Endothelial cell of umbilical vein (primary cell): Measurements from ENCODE around the gene ADAM10. TPM values are rescaled to one million over a fixed set of nuclear protein-coding genes. Genes with fewer than 3 reads are reported as not detected.

Experiments used
- BruUV-seq: library from RNA; stranded (reverse); fragments of 400-500 nt; replicated peaks from 2 replicates; lab custom pipeline; 2021; lab: Mats Ljungman, UMichigan
- CTCF ChIA-PET: fragments of 300-600, 350-600 bp; sonication (Branson Sonifier 250); formaldehyde crosslinking; loops from one replicate; lab custom pipeline; 2021; ENCODE audit warnings: antibody characterized with exemption, inconsistent platforms; lab: Charles Lee
- POLR2A ChIA-PET: fragments of 300-600, 350-600 bp; sonication (Branson Sonifier 250); formaldehyde crosslinking; loops from one replicate; lab custom pipeline; 2021; ENCODE audit warnings: antibody characterized with exemption, inconsistent platforms; lab: Charles Lee
- DNase-seq: peaks from one replicate; pipeline ENCODE4 v3.0.0-alpha.2; 2011; ENCODE audit warnings: low read depth, low spot score
- FAIRE-seq: peaks from 2 replicates; lab custom pipeline; 2011; peaks lifted over from hg19 to GRCh38; lab: Jason Lieb, UNC
- H2AFZ ChIP-seq: 2 replicates; pipeline ENCODE4 v1.6.0; 2012; ENCODE audit warnings: low read depth, low read length, control low read depth, inconsistent platforms
- H3K27ac ChIP-seq: 2 replicates; pipeline ENCODE4 v1.5.1; 2011; ENCODE audit warnings: low read depth, mild to moderate bottlenecking, control low read depth, low read length, moderate library complexity; ENCODE audit not compliant: insufficient read depth
- H3K27me3 ChIP-seq, 2 experiments: 2 replicates each; pipeline versions ENCODE4 v1.6.0 to v1.6.1; 2011; ENCODE audit warnings: low read length in 2 of 2, mixed read lengths in 1 of 2; ENCODE audit not compliant: control insufficient read depth in 2 of 2, insufficient read depth in 2 of 2
- H3K36me3 ChIP-seq, 2 experiments: 2 replicates in 1 of 2; 3 replicates in 1 of 2; pipeline ENCODE4 v1.5.1; 2011; ENCODE audit warnings: low read length in 2 of 2, mild to moderate bottlenecking in 1 of 2, moderate library complexity in 1 of 2; ENCODE audit not compliant: control insufficient read depth in 2 of 2, insufficient read depth in 2 of 2; ENCODE audit errors: extremely low read depth in 1 of 2
- H3K4me1 ChIP-seq: 3 replicates; pipeline ENCODE4 v1.5.1; 2011; ENCODE audit warnings: mild to moderate bottlenecking, low read length; ENCODE audit not compliant: control insufficient read depth, insufficient read depth; ENCODE audit errors: extremely low read depth
- H3K4me2 ChIP-seq: 2 replicates; pipeline ENCODE4 v1.6.1; 2011; ENCODE audit warnings: low read length, control low read depth, mixed read lengths; ENCODE audit not compliant: insufficient read depth
- H3K4me3 ChIP-seq, 3 experiments: fragments of 200-600 bp in 1 of 3; sonication (generic), shearing (Covaris generic) in 1 of 3; replicated peaks in 1 of 3; 2 replicates each; pipeline ENCODE4 v1.5.1; 2011 to 2016; ENCODE audit warnings: control low read depth in 3 of 3, low read length in 3 of 3, mild to moderate bottlenecking in 2 of 3, inconsistent platforms in 1 of 3, low read depth in 1 of 3, moderate library complexity in 1 of 3; ENCODE audit not compliant: insufficient read depth in 1 of 3
- H3K79me2 ChIP-seq: 2 replicates; pipeline ENCODE4 v1.6.0; 2012; ENCODE audit warnings: low read length, inconsistent platforms; ENCODE audit not compliant: control insufficient read depth, insufficient read depth
- H3K9ac ChIP-seq: replicated peaks from 2 replicates; pipeline ENCODE3; 2011; ENCODE audit warnings: low read length, control low read depth; ENCODE audit not compliant: insufficient read depth; ENCODE audit errors: extremely low read depth
- H3K9me1 ChIP-seq: replicated peaks from 3 replicates; pipeline ENCODE4 v1.6.0; 2011; ENCODE audit warnings: mild to moderate bottlenecking, low read length; ENCODE audit not compliant: control insufficient read depth, insufficient read depth; ENCODE audit errors: extremely low read depth
- H3K9me3 ChIP-seq: replicated peaks from 2 replicates; pipeline ENCODE4 v1.5.1; 2012; ENCODE audit warnings: low read length, inconsistent platforms; ENCODE audit not compliant: control insufficient read depth, insufficient read depth
- H4K20me1 ChIP-seq: replicated peaks from 2 replicates; pipeline ENCODE3; 2011; ENCODE audit warnings: mild to moderate bottlenecking, low read length; ENCODE audit not compliant: control insufficient read depth, insufficient read depth; ENCODE audit errors: extremely low read depth
- EZH2 ChIP-seq: IDR thresholded peaks from 2 replicates; pipeline ENCODE4 v1.6.1; 2012; ENCODE audit warnings: borderline replicate concordance, low read depth, mild to moderate bottlenecking, moderate library complexity, low read length, inconsistent platforms; ENCODE audit not compliant: severe bottlenecking
- FOS ChIP-seq: IDR thresholded peaks from 2 replicates; pipeline ENCODE4 v1.6.1; 2011; ENCODE audit warnings: mild to moderate bottlenecking, low read length, moderate library complexity, borderline replicate concordance; ENCODE audit not compliant: insufficient read depth
- GATA2 ChIP-seq: IDR thresholded peaks from 2 replicates; pipeline ENCODE4 v1.7.0; 2011; ENCODE audit warnings: low read depth, mild to moderate bottlenecking, moderate library complexity, mixed read lengths, low read length; ENCODE audit not compliant: insufficient read length, insufficient read depth
- JUN ChIP-seq: IDR thresholded peaks from 2 replicates; pipeline ENCODE4 v1.6.1; 2011; ENCODE audit warnings: borderline replicate concordance, low read depth; ENCODE audit not compliant: insufficient read length, insufficient read depth
- MYC ChIP-seq: IDR thresholded peaks from one replicate; pipeline ENCODE4 v1.6.1; 2011; ENCODE audit warnings: mild to moderate bottlenecking, low read depth, low read length
- POLR2A ChIP-seq: IDR thresholded peaks from 2 replicates; pipeline ENCODE4 v1.6.1; 2012; ENCODE audit warnings: low read depth, mild to moderate bottlenecking, control low read depth, low read length
- POLR2AphosphoS5 ChIP-seq: IDR thresholded peaks from 2 replicates; pipeline ENCODE4 v1.6.1; 2012; ENCODE audit warnings: low read depth, mild to moderate bottlenecking, control low read depth, low read length, moderate library complexity; ENCODE audit not compliant: insufficient read depth
- dilution Hi-C: fragments of 300-500 bp; cut with MboI; formaldehyde crosslinking; loops from one replicate; pipeline ENCODE4 v1.15.0; 2019; ENCODE audit warnings: low sequenced_read_pairs; ENCODE audit not compliant: extremely low pct_ligation_motif_present
- intact Hi-C: fragments of 100-400 bp; cut with micrococcal nuclease; formaldehyde crosslinking; loops from one replicate; pipeline ENCODE4 v1.10.0; 2022
- polyA plus RNA-seq, 4 experiments: library from polyadenylated mRNA; depleted of rRNA in 3 of 4; stranded (reverse) in 3 of 4; unstranded in 1 of 4; fragments of >200 nt; gene quantifications; 2 replicates each; pipeline versions ENCODE4 v1.2.1 to v1.2.3, GENCODE V29; 2011 to 2012; ENCODE audit warnings: missing spikeins in 1 of 4
- total RNA-seq: library from RNA; stranded (reverse); gene quantifications from 2 replicates; pipeline ENCODE4 v1.2.3, GENCODE V29; 2021
- TF ChIP-seq, protein P1 (sequence below), 2 donors: IDR thresholded peaks; 1 replicate in 1 of 2; 2 replicates in 1 of 2; pipeline ENCODE4 v1.5.1; 2011; ENCODE audit warnings: low read length in 2 of 2, mild to moderate bottlenecking in 2 of 2, moderate library complexity in 2 of 2, control low read depth in 1 of 2, inconsistent platforms in 1 of 2, low read depth in 1 of 2; ENCODE audit not compliant: insufficient read depth in 1 of 2; ENCODE audit errors: extremely low read depth in 1 of 2
- TF ChIP-seq, protein P2 (sequence below): IDR thresholded peaks from 2 replicates; pipeline ENCODE4 v1.6.1; 2011; ENCODE audit not compliant: insufficient read depth, insufficient read length

ADAM10 gene
- total and polyA plus RNA-seq, 2 donors (not counting 3 experiments of a cell fraction or from before 2014, with no cell fraction given): 91.3 to 203 TPM

DNA sequence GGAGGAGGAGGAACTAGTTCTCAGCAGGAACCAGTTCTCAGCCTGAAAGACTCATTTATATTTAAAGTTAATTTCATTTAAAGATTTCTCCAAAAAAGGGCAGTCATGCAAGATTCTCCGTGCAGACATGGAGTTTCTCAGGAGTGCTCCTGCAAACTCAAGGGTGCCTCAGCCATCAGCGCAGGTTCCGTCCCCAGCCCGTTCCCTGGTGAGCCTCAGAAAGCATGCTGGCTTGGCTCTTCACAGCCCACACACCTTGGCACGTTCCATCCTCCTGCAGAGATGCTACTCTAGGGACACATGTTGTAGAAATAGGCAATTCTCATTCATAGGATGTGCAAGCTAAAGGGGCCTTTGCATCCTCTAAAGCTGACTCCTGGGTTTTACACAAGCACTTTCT lies 194.7 kb downstream of the ADAM10 start:
- peaks cover 12% of the 10 kb centered on the region for H3K4me1 ChIP-seq
- H2AFZ ChIP-seq: no peak overlapping the region
- no TSS peak for BruUV-seq
- no peak for TF ChIP-seq JUN
- TF ChIP-seq, protein P1, sequence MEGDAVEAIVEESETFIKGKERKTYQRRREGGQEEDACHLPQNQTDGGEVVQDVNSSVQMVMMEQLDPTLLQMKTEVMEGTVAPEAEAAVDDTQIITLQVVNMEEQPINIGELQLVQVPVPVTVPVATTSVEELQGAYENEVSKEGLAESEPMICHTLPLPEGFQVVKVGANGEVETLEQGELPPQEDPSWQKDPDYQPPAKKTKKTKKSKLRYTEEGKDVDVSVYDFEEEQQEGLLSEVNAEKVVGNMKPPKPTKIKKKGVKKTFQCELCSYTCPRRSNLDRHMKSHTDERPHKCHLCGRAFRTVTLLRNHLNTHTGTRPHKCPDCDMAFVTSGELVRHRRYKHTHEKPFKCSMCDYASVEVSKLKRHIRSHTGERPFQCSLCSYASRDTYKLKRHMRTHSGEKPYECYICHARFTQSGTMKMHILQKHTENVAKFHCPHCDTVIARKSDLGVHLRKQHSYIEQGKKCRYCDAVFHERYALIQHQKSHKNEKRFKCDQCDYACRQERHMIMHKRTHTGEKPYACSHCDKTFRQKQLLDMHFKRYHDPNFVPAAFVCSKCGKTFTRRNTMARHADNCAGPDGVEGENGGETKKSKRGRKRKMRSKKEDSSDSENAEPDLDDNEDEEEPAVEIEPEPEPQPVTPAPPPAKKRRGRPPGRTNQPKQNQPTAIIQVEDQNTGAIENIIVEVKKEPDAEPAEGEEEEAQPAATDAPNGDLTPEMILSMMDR (IDR thresholded peaks at IDR 0.05; ENCODE audit: extremely low read depth in 1 of 2, insufficient read depth in 1 of 2, low read depth in 1 of 2, low read length in 2 of 2): no peak
- TF ChIP-seq POLR2AphosphoS5: no peak
- no peak for TF ChIP-seq FOS
- no peak for TF ChIP-seq GATA2
- TF ChIP-seq, protein P2, sequence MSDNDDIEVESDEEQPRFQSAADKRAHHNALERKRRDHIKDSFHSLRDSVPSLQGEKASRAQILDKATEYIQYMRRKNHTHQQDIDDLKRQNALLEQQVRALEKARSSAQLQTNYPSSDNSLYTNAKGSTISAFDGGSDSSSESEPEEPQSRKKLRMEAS: no peak
- TF ChIP-seq EZH2: no peak
- no peak for TF ChIP-seq MYC
- TF ChIP-seq POLR2A: no peak
- DNase-seq (no peak), FAIRE-seq (no peak)
- no peaks in the 10 kb centered on the region for H3K79me2 ChIP-seq
- no peaks in the 10 kb centered on the region for H3K9me1 ChIP-seq
- no peaks in the 10 kb centered on the region for H4K20me1 ChIP-seq
- dilution Hi-C loops (no loop called here), intact Hi-C loops (no loop called here)
- no peak overlapping the region for H3K4me2 ChIP-seq
- H3K9ac ChIP-seq: no peak overlapping the region
- no peaks in the 10 kb centered on the region for H3K36me3 ChIP-seq
- no peak overlapping the region for H3K4me3 ChIP-seq
- H3K27ac ChIP-seq: no peak overlapping the region
- H3K27me3 ChIP-seq: no peaks in the 10 kb centered on the region
- H3K9me3 ChIP-seq: no peaks in the 10 kb centered on the region
- CTCF ChIA-PET: no interaction called here
- POLR2A ChIA-PET: no interaction called here
